EL (cell line): Measurements from ENCODE around the gene NDUFS6.

Source experiments
- DNase-seq: peaks from one replicate; pipeline ENCODE4 v3.0.0-alpha.2; 2016

NDUFS6 gene

DNA sequence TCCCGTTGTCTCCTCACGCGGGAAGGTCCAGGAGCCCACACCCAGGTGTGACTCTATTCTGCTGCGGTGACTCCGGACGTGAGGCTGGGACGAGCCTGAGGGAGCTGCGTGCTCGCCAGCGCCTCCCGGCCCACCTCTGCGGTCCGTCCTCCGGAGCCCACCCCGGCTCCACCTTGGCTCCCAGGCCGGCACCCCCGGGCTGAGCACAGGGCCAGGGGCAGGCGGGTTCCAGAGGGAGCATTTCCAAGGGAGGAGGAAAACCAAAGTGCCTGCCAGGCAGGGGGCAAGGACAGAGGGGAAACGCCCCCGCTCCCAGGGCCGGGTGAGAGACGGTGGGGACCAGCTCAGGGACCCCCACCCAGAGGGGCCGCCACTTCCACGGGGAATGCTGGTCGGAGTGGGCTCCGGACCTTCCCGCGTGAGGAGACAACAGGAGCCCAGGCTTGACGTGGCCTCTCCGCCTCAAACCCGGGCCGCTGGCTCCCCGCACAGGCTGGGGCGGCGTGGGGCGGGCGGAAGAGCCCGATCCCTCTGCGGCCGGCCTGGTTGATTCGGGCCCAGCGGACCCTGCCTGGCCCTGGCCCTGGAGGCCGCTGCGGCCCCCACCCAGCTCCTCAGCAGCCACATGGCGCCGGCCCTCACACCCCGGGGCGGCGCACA lies 55.5 kb downstream of the NDUFS6 start:
- DNase-seq, result no peak

DNA sequence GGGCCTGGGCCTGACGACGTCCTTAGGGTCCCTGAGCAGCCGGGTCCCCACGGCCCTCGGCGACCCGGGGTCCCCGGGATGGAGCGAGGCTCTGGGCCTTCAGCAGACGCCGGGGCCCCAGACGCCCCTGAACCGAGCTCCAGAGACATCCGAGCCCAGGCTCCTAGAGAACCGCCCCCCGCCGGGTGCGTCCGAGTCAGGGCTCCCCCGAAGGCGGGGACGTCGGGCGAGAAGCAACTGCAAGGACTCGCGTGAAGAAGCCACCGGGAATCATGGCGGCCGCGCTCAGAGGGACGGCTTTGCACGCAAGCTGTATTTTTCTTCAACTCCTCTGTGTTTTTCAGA lies 56.0 kb downstream of the NDUFS6 start:
- DNase-seq, result no peak

DNA sequence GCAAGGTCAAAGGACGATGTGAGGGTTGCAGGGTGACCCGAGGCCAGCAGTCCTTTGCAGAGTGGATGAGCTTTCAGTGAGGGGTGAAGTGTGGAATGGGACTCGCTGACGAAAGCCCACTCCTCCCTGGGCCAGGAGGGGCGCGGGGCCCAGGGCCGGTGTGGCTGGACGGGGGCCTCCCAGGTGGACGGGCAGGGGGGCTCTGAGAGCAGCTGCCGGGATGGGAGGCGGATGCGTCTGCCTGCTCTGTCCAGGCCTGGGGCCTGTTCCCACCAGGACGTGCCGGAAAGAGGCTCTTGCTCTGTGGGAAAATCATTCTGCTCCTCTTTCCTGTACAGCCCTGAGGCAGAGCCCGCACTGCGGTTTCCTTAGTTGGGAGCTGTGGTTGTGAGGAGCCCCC lies 57.2 kb downstream of the NDUFS6 start:
- no peak for DNase-seq

DNA sequence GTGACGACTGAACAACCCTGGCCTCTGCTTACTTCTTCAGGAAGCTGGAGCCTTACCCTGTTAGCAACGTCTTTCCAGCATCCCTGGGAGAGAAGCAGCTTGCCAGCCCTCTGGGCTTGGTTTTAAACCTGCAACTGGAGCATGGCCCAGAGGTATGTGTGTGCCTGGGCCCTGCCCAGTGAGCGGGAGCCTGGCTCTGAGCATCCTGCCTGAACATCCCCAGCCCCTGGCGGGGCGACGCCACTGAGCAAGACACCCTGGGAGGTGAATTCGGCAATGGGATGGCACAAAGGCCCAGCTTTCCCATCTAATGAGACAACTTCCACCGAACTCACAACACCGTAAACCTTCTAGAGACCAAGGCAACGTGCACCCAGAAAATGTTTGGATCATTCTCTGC lies 57.9 kb downstream of the NDUFS6 start:
- DNase-seq, result no peak

DNA sequence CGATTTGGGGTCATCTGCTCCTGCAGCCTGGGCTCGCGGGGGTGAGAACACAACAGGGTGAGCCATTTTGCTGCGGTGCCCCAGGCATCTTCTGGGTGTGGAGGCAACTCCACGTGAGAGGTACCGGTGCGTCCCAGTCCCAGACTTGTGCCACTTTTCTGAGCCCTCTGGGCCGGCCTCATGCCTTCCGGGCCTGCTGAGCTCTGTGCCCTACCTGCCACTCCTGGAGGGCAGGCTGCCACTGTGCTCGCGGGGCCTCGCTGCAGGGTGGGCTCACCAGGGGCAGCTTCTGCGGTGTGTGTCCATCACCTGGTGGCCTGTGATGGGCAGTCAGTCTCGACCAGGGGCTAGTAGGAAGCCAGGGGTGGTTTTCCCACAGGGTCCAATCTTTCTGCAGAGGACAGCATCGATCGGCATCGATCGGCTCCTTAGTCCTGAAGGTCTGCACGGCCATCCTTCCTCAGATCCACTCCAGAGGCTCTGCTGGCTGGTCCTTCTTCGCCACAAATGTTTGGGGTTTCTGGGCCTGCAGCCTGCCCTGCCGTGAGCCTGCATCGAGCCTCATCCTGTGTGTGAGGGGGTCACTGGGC lies 58.9 kb downstream of the NDUFS6 start:
- DNase-seq, result no peak

DNA sequence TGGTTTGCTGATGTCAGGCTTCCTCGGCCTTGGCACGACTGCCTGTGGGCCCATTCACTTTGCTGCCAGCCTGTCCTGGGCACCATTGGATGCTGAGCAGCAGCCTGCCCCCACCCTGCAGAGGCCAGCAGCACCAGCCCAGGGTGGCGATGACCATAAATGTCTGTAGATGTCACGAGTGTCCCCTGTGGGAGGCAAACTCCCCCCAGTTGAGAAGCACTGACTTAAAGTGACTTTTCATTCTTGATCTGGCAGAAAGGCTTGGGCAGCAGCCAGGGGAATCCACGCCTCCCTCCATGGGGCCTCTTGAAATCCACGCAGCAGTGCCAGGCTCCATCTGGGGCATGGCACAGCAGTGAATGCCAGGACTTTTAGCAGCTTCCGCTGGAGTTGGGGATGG lies 59.7 kb downstream of the NDUFS6 start:
- DNase-seq, result no peak

DNA sequence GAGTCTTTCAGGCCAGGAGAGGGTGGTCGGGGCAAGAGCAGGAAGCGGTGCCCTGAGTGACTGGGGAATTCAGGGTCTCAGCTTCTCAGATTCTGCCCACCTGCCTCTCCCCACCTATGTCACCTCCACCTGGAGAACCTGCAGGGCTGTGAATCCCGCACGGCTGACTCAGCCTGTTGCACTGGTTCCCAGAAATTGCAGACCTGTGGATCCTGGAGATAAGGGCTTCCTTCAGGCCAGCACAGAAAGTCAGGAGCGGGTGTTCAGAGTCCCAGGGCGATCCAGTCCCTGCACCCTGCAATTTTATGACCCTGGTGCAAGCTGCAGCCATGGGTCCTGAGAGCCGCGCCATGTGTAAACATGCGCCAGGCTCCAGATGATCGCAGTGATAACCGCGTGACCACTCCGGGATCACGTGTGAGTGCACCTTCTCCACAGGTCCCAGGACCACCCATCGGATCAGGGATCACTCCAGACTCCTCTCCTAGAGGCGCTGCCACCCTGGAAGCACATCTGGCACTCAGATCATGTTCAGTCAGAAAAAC lies 63.8 kb downstream of the NDUFS6 start:
- no peak for DNase-seq

DNA sequence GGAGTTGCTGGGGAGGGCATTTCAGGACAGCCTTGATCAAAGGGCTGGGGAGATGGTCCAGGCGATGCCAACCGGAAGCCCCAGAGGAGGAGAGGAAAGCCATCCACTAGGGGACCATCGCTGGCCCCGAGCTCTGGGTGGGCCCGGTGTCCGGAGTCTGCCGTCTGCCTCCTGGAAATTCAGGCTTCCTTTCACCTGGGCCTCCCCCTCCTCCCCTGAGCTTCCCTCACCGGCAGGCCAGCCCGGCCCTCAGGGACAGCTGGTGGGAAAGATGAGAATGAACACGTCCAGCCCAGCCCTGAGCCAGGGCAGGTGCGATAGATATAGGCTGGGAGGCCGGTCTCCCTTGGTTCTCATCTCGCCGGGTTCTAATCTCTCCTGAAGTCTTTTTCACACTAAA lies 64.3 kb downstream of the NDUFS6 start:
- DNase-seq, result no peak
